ENCODE data around the gene AGFG1. TPM values are rescaled to one million over a fixed set of nuclear protein-coding genes. Genes with fewer than 3 reads are reported as not detected.

The AGFG1 gene
- total RNA-seq: 43.7 and 53.1 TPM in 2 replicates

GRCh38 chr2:227471924-227472264 lies at the start of gene AGFG1:
Gene AGFG1 (plus strand): TSS chr2:227472156. CDS start chr2:227472422, 266 bp downstream.

GRCh38 chr2:227598835-227599503 lies 127.0 kb downstream of the AGFG1 start, which contains the start of gene SCYGR2:
Gene SCYGR2 (plus strand): TSS chr2:227598893. CDS start chr2:227598893, 0 bp downstream.

Other genes with a start within 250 kb of the AGFG1 start
- gene MFF, start 146.9 kb upstream of the AGFG1 start, total RNA-seq: 71.2 and 81.9 TPM in 2 replicates
- gene TM4SF20, start 92.8 kb upstream of the AGFG1 start, total RNA-seq: not detected in 2 replicates
- gene SCYGR1, start 84.2 kb upstream of the AGFG1 start, total RNA-seq: not detected in 2 replicates
- not detected in 2 replicates for gene SCYGR2, start 126.7 kb downstream of the AGFG1 start, total RNA-seq
- gene SCYGR3, start 142.7 kb downstream of the AGFG1 start, total RNA-seq: not detected in 2 replicates
- gene SCYGR4, start 145.3 kb downstream of the AGFG1 start, total RNA-seq: not detected in 2 replicates
- not detected in 2 replicates for gene SCYGR5, start 194.6 kb downstream of the AGFG1 start, total RNA-seq
- gene SLC19A3, start 245.9 kb downstream of the AGFG1 start, total RNA-seq: 0.06 and 0.40 TPM in 2 replicates

Data from aortic smooth muscle cell (primary cell).